Hepatocyte (in vitro differentiated cells): ENCODE data around the gene INPP4B.

Experiments
- CTCF ChIP-seq: fragments of 200-600 bp; sonication (generic); IDR thresholded peaks from 2 replicates; pipeline ENCODE4 v1.5.1; 2016; ENCODE audit warnings: antibody characterized with exemption, mild to moderate bottlenecking; ENCODE audit not compliant: poor library complexity
- EZH2 ChIP-seq: fragments of 200-600 bp; sonication (generic); IDR thresholded peaks from 2 replicates; pipeline ENCODE4 v1.6.1; 2016; ENCODE audit warnings: antibody characterized with exemption, mild to moderate bottlenecking, borderline replicate concordance

GRCh38 chr4:142081025-142081424 lies 765.1 kb downstream of the INPP4B start:
- TF ChIP-seq CTCF (no peak), EZH2 (no peak)
